Nephron (organoid): ENCODE results near the gene ADAMTS16.

Experiments
- H3K27ac Mint-ChIP-seq, 3 experiments: 2 replicates each; pipeline ENCODE4 v1.8.0; 2020; ENCODE audit warnings: mixed read lengths in 3 of 3, mild to moderate bottlenecking in 2 of 3, moderate library complexity in 1 of 3
- H3K27me3 Mint-ChIP-seq: 2 replicates; pipeline ENCODE4 v1.8.0; 2021; ENCODE audit warnings: low read depth, mild to moderate bottlenecking, moderate library complexity, mixed read lengths
- H3K36me3 Mint-ChIP-seq: 2 replicates; pipeline ENCODE4 v1.8.0; 2020; ENCODE audit warnings: low read depth, mixed read lengths
- H3K4me1 Mint-ChIP-seq: 2 replicates; pipeline ENCODE4 v1.8.0; 2020; ENCODE audit warnings: mixed read lengths
- H3K4me3 Mint-ChIP-seq, 3 experiments: 2 replicates each; pipeline ENCODE4 v1.8.0; 2020; ENCODE audit warnings: mild to moderate bottlenecking in 3 of 3, mixed read lengths in 3 of 3, moderate library complexity in 2 of 3
- H3K9me3 Mint-ChIP-seq: 2 replicates; pipeline ENCODE4 v1.8.0; 2020; ENCODE audit warnings: mixed read lengths
- CTCF ChIP-seq, 3 experiments: fragments of 200-600 bp; sonication (generic); IDR thresholded peaks; one replicate each; pipeline ENCODE4 v1.5.0; 2021; ENCODE audit warnings: antibody characterized with exemption in 3 of 3; ENCODE audit not compliant: unreplicated experiment in 3 of 3

Gene ADAMTS16

GRCh38 chr5:5165541-5166002 lies 25.4 kb downstream of the ADAMTS16 start:
- H3K4me1 Mint-ChIP-seq = peaks cover 20% of the 10 kb centered on the region
- H3K9me3 Mint-ChIP-seq = no peaks in the 10 kb centered on the region
- no peaks in the 10 kb centered on the region for H3K27me3 Mint-ChIP-seq
- peaks cover 17% of the 10 kb centered on the region for H3K36me3 Mint-ChIP-seq
- H3K4me3 Mint-ChIP-seq = no peak overlapping the region
- no peak for TF ChIP-seq CTCF (IDR thresholded peaks at IDR 0.05; ENCODE audit: unreplicated experiment in 3 of 3)
- H3K27ac Mint-ChIP-seq = peak overlapping the region in 2 of 3 experiments; percentile 6 to 48

- Mint-ChIP-seq H3K27ac (no peak overlapping the region), H3K36me3 (peaks cover 33% of the 10 kb centered on the region), H3K4me1 (peaks cover 11% of the 10 kb centered on the region), H3K9me3 (peaks cover 13% of the 10 kb centered on the region), H3K27me3 (no peaks in the 10 kb centered on the region), H3K4me3 (no peak overlapping the region)
- no peak for TF ChIP-seq CTCF (IDR thresholded peaks at IDR 0.05; ENCODE audit: unreplicated experiment in 3 of 3)
These were observed 29.3 kb downstream of the ADAMTS16 start for GRCh38 chr5:5169466-5169865.

- Mint-ChIP-seq H3K27me3 (peaks cover 9% of the 10 kb centered on the region), H3K9me3 (peaks cover 14% of the 10 kb centered on the region), H3K27ac (peak overlapping the region; percentile 70 to 96 (median 90)), H3K4me1 (peaks cover 44% of the 10 kb centered on the region), H3K36me3 (peaks cover 26% of the 10 kb centered on the region), H3K4me3 (peak overlapping the region in 1 of 3 experiments; percentile 23)
- TF ChIP-seq CTCF (IDR thresholded peaks at IDR 0.05; ENCODE audit: unreplicated experiment in 3 of 3) = no peak
These were observed 38.0 kb downstream of the ADAMTS16 start for GRCh38 chr5:5178136-5178535.

GRCh38 chr5:5178580-5178979 lies 38.5 kb downstream of the ADAMTS16 start:
- H3K4me1 Mint-ChIP-seq = peaks cover 49% of the 10 kb centered on the region
- peak overlapping the region; percentile 70 to 96 (median 90) for H3K27ac Mint-ChIP-seq
- TF ChIP-seq CTCF (IDR thresholded peaks at IDR 0.05; ENCODE audit: unreplicated experiment in 3 of 3) = no peak
- peaks cover 11% of the 10 kb centered on the region for H3K27me3 Mint-ChIP-seq
- no peak overlapping the region for H3K4me3 Mint-ChIP-seq
- H3K9me3 Mint-ChIP-seq = peaks cover 13% of the 10 kb centered on the region
- peaks cover 28% of the 10 kb centered on the region for H3K36me3 Mint-ChIP-seq

GRCh38 chr5:5179079-5179478 lies 38.9 kb downstream of the ADAMTS16 start:
- peak overlapping the region; percentile 70 to 96 (median 90) for H3K27ac Mint-ChIP-seq
- peaks cover 13% of the 10 kb centered on the region for H3K27me3 Mint-ChIP-seq
- no peak for TF ChIP-seq CTCF (IDR thresholded peaks at IDR 0.05; ENCODE audit: unreplicated experiment in 3 of 3)
- peaks cover 50% of the 10 kb centered on the region for H3K4me1 Mint-ChIP-seq
- H3K4me3 Mint-ChIP-seq = no peak overlapping the region
- peaks cover 9% of the 10 kb centered on the region for H3K9me3 Mint-ChIP-seq
- peaks cover 28% of the 10 kb centered on the region for H3K36me3 Mint-ChIP-seq

GRCh38 chr5:5179597-5179996 lies 39.5 kb downstream of the ADAMTS16 start:
- H3K9me3 Mint-ChIP-seq = peaks cover 4% of the 10 kb centered on the region
- H3K36me3 Mint-ChIP-seq = peaks cover 23% of the 10 kb centered on the region
- no peak for TF ChIP-seq CTCF (IDR thresholded peaks at IDR 0.05; ENCODE audit: unreplicated experiment in 3 of 3)
- H3K4me1 Mint-ChIP-seq = peaks cover 50% of the 10 kb centered on the region
- H3K27ac Mint-ChIP-seq = peak overlapping the region; percentile 70 to 90 (median 83)
- H3K27me3 Mint-ChIP-seq = peaks cover 13% of the 10 kb centered on the region
- H3K4me3 Mint-ChIP-seq = no peak overlapping the region
